Epithelial cell of esophagus (primary cell): ENCODE results near the gene DPEP2NB.
"Not testable (repeated sequence)": the region's sequence is repeated elsewhere in the genome, so short reads cannot be mapped to it uniquely, and the experiment has no call there.

Experiments used
- DNase-seq: peaks from one replicate; pipeline ENCODE4 v3.0.0; 2010; ENCODE audit warnings: low read depth
- H3K4me3 ChIP-seq: 2 replicates; pipeline ENCODE4 v1.5.1; 2011; ENCODE audit warnings: mild to moderate bottlenecking, low read length, control low read depth
- TF ChIP-seq, protein P1 (sequence below): IDR thresholded peaks from 2 replicates; pipeline ENCODE4 v1.5.1; 2011; ENCODE audit warnings: low read depth, mild to moderate bottlenecking, low read length, control low read depth, inconsistent platforms; ENCODE audit not compliant: insufficient read depth; ENCODE audit errors: missing control alignments

DPEP2NB gene

GRCh38 chr16:68019167-68019680 is 3.5 kb upstream of the DPEP2NB start:
- TF ChIP-seq, protein P1, sequence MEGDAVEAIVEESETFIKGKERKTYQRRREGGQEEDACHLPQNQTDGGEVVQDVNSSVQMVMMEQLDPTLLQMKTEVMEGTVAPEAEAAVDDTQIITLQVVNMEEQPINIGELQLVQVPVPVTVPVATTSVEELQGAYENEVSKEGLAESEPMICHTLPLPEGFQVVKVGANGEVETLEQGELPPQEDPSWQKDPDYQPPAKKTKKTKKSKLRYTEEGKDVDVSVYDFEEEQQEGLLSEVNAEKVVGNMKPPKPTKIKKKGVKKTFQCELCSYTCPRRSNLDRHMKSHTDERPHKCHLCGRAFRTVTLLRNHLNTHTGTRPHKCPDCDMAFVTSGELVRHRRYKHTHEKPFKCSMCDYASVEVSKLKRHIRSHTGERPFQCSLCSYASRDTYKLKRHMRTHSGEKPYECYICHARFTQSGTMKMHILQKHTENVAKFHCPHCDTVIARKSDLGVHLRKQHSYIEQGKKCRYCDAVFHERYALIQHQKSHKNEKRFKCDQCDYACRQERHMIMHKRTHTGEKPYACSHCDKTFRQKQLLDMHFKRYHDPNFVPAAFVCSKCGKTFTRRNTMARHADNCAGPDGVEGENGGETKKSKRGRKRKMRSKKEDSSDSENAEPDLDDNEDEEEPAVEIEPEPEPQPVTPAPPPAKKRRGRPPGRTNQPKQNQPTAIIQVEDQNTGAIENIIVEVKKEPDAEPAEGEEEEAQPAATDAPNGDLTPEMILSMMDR, result no peak
- H3K4me3 ChIP-seq, result no peak overlapping the region
- DNase-seq, result no peak

DNA sequence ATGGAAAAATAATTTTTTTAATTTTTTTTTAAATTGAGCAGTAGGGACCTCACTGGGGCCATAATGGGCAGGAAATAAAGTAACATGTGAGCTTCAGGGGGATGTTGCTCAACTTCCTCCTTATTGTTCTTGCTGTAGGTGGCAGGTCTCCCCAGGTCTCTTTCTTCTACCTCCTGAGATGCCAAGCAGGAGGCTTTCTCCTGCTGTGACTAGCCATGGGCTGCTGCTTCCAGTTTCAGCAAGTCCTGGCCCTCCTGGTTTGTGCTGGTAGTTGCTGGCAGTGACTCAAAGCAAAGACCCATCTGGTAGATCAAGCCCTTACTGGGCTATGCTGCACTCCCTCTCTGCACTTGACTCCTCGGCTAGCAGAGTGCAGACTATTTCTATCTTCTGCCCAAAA is 2.3 kb downstream of the DPEP2NB start:
- peak; percentile 92 for DNase-seq
- H3K4me3 ChIP-seq, result no peak overlapping the region
- TF ChIP-seq, protein P1, result no peak

GRCh38 chr16:68009872-68010271 is 5.8 kb downstream of the DPEP2NB start:
- not testable (repeated sequence) for DNase-seq, H3K4me3 ChIP-seq

DNA sequence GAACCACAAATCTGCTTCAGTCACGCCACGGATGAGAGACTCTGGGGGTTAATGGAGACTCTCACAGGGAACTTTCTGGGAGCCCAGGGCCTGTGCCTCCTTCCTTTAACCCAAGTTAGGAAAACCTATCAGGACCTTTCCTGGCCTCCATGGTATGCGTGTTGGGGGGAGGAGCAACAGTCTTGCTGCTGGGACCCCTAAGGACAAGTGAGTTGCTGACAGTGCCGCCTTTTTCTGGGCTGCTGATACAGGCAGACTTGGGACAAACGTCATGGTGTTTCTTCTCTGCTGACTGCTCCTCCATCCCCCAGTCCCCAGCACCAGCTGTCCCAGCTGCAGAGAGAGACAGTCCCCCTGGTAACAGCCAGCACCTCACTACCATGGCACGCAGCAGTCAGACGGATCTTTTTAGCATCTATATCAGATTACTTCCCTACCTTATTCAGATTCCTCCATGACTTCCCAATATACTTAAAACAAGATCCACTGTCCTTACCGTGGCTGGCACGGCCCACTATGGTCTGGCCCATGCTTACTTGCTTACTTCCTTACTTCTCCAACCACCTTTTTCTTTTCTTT is 6.5 kb downstream of the DPEP2NB start:
- DNase-seq, result no peak
- H3K4me3 ChIP-seq, result no peak overlapping the region
- TF ChIP-seq, protein P1, result no peak

GRCh38 chr16:68005786-68006286 is 9.9 kb downstream of the DPEP2NB start:
- peak; percentile 97 for DNase-seq
- H3K4me3 ChIP-seq, result no peak overlapping the region
- TF ChIP-seq, protein P1, result no peak

GRCh38 chr16:68005211-68005610 is 10.5 kb downstream of the DPEP2NB start:
- no peak overlapping the region for H3K4me3 ChIP-seq
- no peak for DNase-seq
- TF ChIP-seq, protein P1, result no peak

- no peak for DNase-seq
- no peak overlapping the region for H3K4me3 ChIP-seq
- TF ChIP-seq, protein P1, result no peak
These were observed 12.7 kb downstream of the DPEP2NB start for GRCh38 chr16:68003031-68003430.
